Measurements from ENCODE around the gene KAT6B. TPM values are rescaled to one million over a fixed set of nuclear protein-coding genes. Genes with fewer than 3 reads are reported as not detected.

Gene KAT6B
- total and polyA plus RNA-seq, 5 donors: 11.3 to 53.0 (median 46.0) TPM

DNA sequence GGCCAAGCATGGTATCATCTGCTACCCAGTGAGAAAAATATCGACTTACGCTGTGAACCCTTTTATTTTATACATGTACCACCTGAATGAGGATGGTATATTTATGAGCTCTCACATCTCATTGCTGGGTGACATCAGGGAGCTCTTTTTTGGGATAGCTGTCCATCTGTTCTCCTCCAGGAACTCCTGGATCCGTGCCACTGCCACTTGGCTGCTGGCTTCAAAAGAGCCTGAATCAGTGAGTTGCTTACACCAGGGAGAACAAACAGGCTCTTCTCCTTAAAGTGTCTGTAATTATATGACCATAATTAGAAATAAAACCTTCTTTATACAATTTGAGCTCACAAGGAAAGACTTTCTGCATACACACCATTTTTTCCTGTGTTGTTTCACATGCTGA lies 106.2 kb downstream of the KAT6B start:
- DNase-seq (peak; percentile 71 to 92 (median 86)), ATAC-seq (peak; percentile 66 to 72)
- intact Hi-C loops (cut with DNase I): no loop called here
- no peak overlapping the region for H3K27ac ChIP-seq (ENCODE audit: low read length)
- peaks cover 2% of the 10 kb centered on the region for H3K4me1 ChIP-seq (ENCODE audit: control insufficient read depth, insufficient read depth, low read length)
- H3K27me3 ChIP-seq (ENCODE audit: control insufficient read depth, insufficient read depth): no peaks in the 10 kb centered on the region
- WGBS: 71% methylated on average over 3 of the region's 3 CpGs
- H3K4me3 ChIP-seq (ENCODE audit: low read length): no peak overlapping the region
- no peaks in the 10 kb centered on the region for H3K9me3 ChIP-seq (ENCODE audit: control insufficient read depth, low read length)

- H3K27ac ChIP-seq (ENCODE audit: low read length): no peak overlapping the region
- DNase-seq (no peak), ATAC-seq (no peak)
- no peaks in the 10 kb centered on the region for H3K9me3 ChIP-seq (ENCODE audit: control insufficient read depth, low read length)
- 74% methylated on average over 12 of the region's 12 CpGs for WGBS
- peaks cover 4% of the 10 kb centered on the region for H3K4me1 ChIP-seq (ENCODE audit: control insufficient read depth, insufficient read depth, low read length)
- no peak overlapping the region for H3K4me3 ChIP-seq (ENCODE audit: low read length)
- intact Hi-C loops (cut with DNase I): no loop called here
- no peaks in the 10 kb centered on the region for H3K27me3 ChIP-seq (ENCODE audit: control insufficient read depth, insufficient read depth)
Observed at GRCh38 chr10:74934100-74934812, 107.9 kb downstream of the KAT6B start.

DNA sequence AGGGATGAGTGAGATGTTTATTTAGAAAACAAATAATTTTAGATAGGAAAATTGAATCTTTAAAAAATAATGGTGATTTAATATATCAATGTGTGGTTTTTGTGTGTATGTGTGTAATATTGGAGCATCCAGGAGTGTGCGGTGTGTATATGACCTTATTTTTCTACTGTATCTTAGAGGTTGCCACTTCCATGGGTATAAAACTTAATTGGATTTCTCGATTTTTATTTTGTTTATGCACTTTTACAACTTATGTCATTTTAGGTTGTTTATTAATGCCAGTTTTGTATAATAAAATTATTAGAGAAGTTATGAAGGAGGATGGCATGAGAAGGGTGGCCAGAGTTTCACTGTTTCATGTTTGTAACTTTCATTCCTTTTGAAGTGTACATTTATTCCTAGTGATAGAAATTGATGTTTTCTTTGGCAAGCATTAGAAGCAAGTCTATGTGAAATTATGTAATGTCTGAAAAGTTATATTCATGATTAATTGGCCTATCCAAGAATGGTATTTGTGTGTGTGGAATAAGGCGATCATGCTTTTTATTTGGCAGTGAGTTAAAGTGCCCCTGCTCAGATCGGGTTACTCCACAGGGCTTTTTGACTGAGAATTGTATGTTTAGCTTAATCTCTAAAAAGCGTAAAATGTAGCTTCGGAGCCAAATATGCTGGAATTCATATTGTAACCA lies 110.3 kb downstream of the KAT6B start:
- no peaks in the 10 kb centered on the region for H3K27me3 ChIP-seq (ENCODE audit: control insufficient read depth, insufficient read depth)
- DNase-seq (no peak), ATAC-seq (peak in 1 of 2 donors; percentile 72)
- no peaks in the 10 kb centered on the region for H3K9me3 ChIP-seq (ENCODE audit: control insufficient read depth, low read length)
- no peak overlapping the region for H3K4me3 ChIP-seq (ENCODE audit: low read length)
- intact Hi-C loops (cut with DNase I): no loop called here
- no peak overlapping the region for H3K27ac ChIP-seq (ENCODE audit: low read length)
- WGBS: 58% methylated on average over 6 of the region's 6 CpGs
- peaks cover 4% of the 10 kb centered on the region for H3K4me1 ChIP-seq (ENCODE audit: control insufficient read depth, insufficient read depth, low read length)

DNA sequence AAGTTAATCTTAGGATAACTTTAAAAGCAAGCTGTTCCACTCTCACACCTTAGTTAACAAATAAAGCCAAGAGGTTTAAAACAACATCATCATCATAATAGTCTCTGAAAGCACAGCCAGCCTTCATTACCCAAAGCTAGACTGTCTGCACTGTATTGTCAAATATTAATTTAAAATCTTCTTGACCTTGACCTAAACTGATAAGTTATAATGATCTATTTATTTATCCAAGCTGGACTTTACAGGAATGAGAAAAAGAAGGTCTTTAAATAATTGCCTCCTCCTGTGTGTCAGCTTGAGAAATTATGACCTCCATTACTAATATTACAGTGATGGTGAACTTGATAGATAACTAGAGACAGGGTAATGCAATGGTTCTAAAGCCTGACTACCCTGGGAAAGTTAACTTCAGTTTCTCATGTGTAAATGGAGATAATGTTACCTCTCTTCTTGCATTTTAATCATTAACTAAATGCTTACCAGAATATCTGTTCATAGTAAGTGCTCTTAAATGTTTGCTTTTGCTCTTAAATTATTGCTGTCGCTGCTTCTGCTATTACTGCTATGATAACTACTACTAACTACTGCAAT lies 111.0 kb downstream of the KAT6B start:
- Histone ChIP-seq H3K9me3 (ENCODE audit: control insufficient read depth, low read length) (no peaks in the 10 kb centered on the region), H3K27ac (ENCODE audit: low read length) (no peak overlapping the region), H3K27me3 (ENCODE audit: control insufficient read depth, insufficient read depth) (no peaks in the 10 kb centered on the region), H3K4me1 (ENCODE audit: control insufficient read depth, insufficient read depth, low read length) (peaks cover 4% of the 10 kb centered on the region), H3K4me3 (ENCODE audit: low read length) (no peak overlapping the region)
- intact Hi-C loops (cut with DNase I): no loop called here
- no peak for ATAC-seq
- 80% methylated on average over 1 of the region's 1 CpG for WGBS
- no peak for DNase-seq

- Histone ChIP-seq H3K4me3 (ENCODE audit: low read length) (no peak overlapping the region), H3K9me3 (ENCODE audit: control insufficient read depth, low read length) (no peaks in the 10 kb centered on the region), H3K27ac (ENCODE audit: low read length) (no peak overlapping the region), H3K27me3 (ENCODE audit: control insufficient read depth, insufficient read depth) (no peaks in the 10 kb centered on the region), H3K4me1 (ENCODE audit: control insufficient read depth, insufficient read depth, low read length) (no peaks in the 10 kb centered on the region)
- WGBS: 97% methylated on average over 7 of the region's 7 CpGs
- DNase-seq: no peak
- no peak for ATAC-seq
- intact Hi-C loops (cut with DNase I): no loop called here
Observed at GRCh38 chr10:74944205-74944604, 117.8 kb downstream of the KAT6B start.

DNA sequence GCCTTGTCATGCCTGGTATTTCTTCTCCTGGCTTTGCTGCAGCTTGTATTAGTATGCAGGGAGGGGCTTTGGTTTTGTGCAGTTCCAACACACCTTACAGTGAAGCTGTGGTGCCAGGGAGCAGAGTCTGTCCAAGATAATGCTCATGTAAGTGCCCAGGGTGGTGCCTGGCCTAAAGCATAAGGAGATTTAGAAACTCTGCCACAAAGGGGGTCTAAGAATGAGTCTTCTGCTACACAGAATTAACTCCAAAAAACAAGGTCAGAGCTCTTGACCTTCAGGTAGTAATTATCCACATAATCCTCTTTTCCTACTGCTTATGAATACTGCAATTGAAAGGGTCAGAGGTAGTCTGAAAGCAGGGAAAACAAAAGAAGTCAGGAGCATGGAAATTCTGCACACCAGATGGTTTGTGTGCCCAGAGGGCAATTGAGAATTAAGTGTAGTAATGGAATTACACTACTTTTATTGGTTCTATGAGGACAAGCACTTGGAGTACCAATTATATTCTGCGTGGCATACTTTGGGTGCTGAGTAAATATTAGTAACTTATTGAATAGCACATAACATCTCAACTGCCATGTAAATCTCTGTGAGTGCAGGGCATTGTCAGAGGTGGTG lies 121.5 kb downstream of the KAT6B start:
- no peak for DNase-seq
- 96% methylated on average over 1 of the region's 1 CpG for WGBS
- no peaks in the 10 kb centered on the region for H3K9me3 ChIP-seq (ENCODE audit: control insufficient read depth, low read length)
- H3K27ac ChIP-seq (ENCODE audit: low read length): no peak overlapping the region
- H3K27me3 ChIP-seq (ENCODE audit: control insufficient read depth, insufficient read depth): no peaks in the 10 kb centered on the region
- no peak for ATAC-seq
- no peak overlapping the region for H3K4me3 ChIP-seq (ENCODE audit: low read length)
- H3K4me1 ChIP-seq (ENCODE audit: control insufficient read depth, insufficient read depth, low read length): no peaks in the 10 kb centered on the region
- intact Hi-C loops (cut with DNase I): no loop called here

DNA sequence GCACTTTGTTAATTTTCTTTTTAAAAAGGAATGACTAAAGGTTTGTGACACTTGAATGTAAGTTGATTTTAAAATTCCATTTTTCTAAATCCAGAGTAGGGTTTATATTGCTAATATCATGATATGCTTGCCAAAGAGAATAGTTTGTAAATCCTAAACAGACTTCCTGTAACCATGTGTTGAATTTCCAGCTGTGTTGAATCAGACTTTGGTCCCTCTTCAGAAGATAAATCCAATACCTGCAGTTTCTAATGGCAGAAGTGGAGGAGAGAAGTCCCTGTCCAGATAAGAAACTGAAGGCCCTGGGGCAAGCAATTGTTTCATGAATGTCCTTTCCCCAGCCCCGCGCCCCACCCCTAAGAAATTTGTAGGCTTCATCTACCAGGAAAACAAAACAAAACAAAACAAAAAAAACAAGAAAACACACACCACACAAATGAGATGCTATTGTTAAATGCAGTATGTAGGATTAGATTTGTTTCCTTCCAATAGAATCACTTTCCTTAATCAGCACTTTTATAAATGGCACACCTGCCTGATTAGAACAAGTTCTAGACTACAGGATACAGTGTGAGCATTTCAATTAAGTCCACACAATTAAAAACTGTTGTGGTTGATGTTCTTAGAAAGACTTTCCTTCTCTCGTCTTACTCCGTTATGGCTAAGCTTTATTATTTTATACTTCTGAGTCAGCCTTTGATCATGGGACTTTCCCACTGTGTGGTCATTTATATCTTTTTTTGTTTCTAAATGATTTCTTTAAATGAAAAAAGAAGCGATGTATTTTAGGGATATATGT lies 122.8 kb downstream of the KAT6B start:
- Histone ChIP-seq H3K4me1 (ENCODE audit: control insufficient read depth, insufficient read depth, low read length) (no peaks in the 10 kb centered on the region), H3K27me3 (ENCODE audit: control insufficient read depth, insufficient read depth) (no peaks in the 10 kb centered on the region), H3K4me3 (ENCODE audit: low read length) (no peak overlapping the region), H3K9me3 (ENCODE audit: control insufficient read depth, low read length) (no peaks in the 10 kb centered on the region), H3K27ac (ENCODE audit: low read length) (no peak overlapping the region)
- WGBS: 83% methylated on average over 5 of the region's 5 CpGs
- intact Hi-C loops (cut with DNase I): no loop called here
- ATAC-seq (no peak), DNase-seq (no peak)

DNA sequence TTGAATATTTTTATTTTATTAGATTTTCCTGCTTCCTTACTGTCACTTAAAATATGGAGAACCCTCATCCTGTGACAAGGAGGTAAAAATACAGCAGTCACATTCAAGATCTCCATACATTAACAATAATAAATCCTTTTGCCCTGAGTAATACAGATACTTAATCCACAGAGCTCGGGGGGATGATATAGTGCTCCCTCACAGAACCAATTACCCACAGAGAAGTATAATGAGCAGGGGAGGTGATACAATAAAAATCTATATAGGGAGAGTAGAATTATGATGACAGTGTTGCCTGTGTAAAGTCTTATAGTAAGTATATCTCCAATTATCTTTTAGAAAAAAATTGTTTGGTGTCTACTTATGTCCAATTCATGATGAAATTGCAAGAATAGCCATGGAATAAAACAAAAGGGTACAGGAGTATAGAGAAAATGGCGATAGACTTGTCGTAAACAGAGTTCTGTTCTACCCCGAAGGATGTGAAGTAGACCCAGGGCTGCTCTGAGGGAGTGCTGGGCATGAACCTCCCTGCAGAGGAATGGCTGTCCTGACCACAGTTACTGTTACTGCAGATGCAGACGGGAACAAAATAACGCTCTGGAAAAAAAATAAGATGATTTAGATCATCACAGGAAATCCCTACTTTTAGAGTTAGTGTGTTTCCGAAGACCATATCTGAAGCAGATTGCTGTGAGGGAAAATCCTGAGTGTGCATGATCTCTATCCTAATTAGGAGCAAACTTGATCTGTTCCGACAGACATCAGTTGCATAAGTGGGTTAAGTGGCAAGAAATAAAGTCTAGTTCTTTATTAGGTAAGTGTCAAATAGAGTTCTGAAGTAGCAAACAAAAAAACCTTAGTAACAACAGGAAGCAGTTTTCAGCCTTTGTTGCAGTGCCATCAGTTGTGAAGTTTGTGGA lies 123.7 kb downstream of the KAT6B start:
- H3K27me3 ChIP-seq (ENCODE audit: control insufficient read depth, insufficient read depth): no peaks in the 10 kb centered on the region
- H3K27ac ChIP-seq (ENCODE audit: low read length): no peak overlapping the region
- H3K4me3 ChIP-seq (ENCODE audit: low read length): no peak overlapping the region
- intact Hi-C loops (cut with DNase I): no loop called here
- no peaks in the 10 kb centered on the region for H3K4me1 ChIP-seq (ENCODE audit: control insufficient read depth, insufficient read depth, low read length)
- ATAC-seq: no peak
- 70% methylated on average over 8 of the region's 8 CpGs for WGBS
- H3K9me3 ChIP-seq (ENCODE audit: control insufficient read depth, low read length): no peaks in the 10 kb centered on the region
- no peak for DNase-seq

DNA sequence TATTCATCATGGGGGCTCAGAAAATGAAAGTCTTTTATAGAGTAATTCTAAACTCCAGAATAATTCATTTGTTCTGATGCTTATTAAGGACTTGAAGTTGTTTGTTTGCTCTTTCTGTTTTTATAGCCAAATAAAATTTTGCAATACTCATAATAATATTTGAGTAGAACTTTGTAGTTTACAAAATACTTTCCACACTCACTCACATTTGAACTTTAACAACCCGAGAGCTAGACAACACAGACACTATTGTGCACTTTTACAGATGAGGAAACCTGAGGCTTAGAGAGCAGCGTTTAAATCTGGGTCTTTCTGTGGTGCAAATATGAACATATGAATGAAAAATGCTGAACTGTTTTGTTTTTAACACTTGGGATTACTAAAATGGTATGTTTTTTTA lies 126.8 kb downstream of the KAT6B start:
- ATAC-seq (no peak), DNase-seq (no peak)
- WGBS: 71% methylated on average over 2 of the region's 2 CpGs
- Histone ChIP-seq H3K9me3 (ENCODE audit: control insufficient read depth, low read length) (no peaks in the 10 kb centered on the region), H3K4me3 (ENCODE audit: low read length) (no peak overlapping the region), H3K4me1 (ENCODE audit: control insufficient read depth, insufficient read depth, low read length) (peaks cover 2% of the 10 kb centered on the region), H3K27me3 (ENCODE audit: control insufficient read depth, insufficient read depth) (no peaks in the 10 kb centered on the region), H3K27ac (ENCODE audit: low read length) (no peak overlapping the region)
- intact Hi-C loops (cut with DNase I): no loop called here

DNA sequence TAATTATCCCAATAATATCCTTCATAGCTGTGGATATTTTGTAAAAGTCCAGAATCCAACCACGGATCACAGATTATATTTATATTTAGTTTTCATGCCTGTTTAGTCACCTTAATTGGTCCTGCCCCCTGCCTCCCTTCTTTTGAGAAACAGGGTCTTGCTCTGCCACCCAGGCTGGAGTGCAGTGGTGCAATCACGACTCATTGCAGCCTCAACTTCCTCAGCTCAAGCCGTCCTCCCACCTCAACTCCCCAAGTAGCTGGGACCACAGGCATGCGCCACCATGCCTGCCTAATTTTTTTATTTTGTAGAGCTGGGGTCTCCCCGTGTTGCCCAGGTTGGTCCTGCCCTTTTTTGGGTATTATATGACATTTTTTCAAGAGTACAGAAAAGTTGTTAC lies 129.4 kb downstream of the KAT6B start:
- peaks cover 4% of the 10 kb centered on the region for H3K4me1 ChIP-seq (ENCODE audit: control insufficient read depth, insufficient read depth, low read length)
- WGBS: 93% methylated on average over 5 of the region's 5 CpGs
- DNase-seq: no peak
- no peak overlapping the region for H3K27ac ChIP-seq (ENCODE audit: low read length)
- no peak for ATAC-seq
- no peaks in the 10 kb centered on the region for H3K9me3 ChIP-seq (ENCODE audit: control insufficient read depth, low read length)
- H3K27me3 ChIP-seq (ENCODE audit: control insufficient read depth, insufficient read depth): no peaks in the 10 kb centered on the region
- intact Hi-C loops (cut with DNase I): no loop called here
- H3K4me3 ChIP-seq (ENCODE audit: low read length): no peak overlapping the region

All from right cardiac atrium (tissue), 5 donors.